Stimulated activated naive CD8-positive, alpha-beta T cell treated with anti-CD3 and anti-CD28 coated beads, Interleukin-15, Interleukin-2, amounts not matched to agents 100 U/mL and 50 U/mL, for 24 hours (primary cell): ENCODE measurements around the gene MBD3L2B.

Experiments
- ATAC-seq: fragments of 150-1000 bp; cut with Tn5 transposase; one replicate; pipeline ENCODE4 v1.10.0; 2021
- DNase-seq: peaks from one replicate; pipeline ENCODE4 v3.0.0; 2021

The MBD3L2B gene

GRCh38 chr19:7013678-7014077 lies 7.6 kb downstream of the MBD3L2B start:
- ATAC-seq (peak; percentile 78), DNase-seq (no peak)

- ATAC-seq, result peak; percentile 76
- DNase-seq, result peak; percentile 16
Observed at GRCh38 chr19:7010722-7011593, 10.3 kb downstream of the MBD3L2B start.

- no peak for ATAC-seq
- no peak for DNase-seq
Observed at GRCh38 chr19:7007859-7008258, 13.4 kb downstream of the MBD3L2B start.

GRCh38 chr19:7006135-7006704 lies 15.0 kb downstream of the MBD3L2B start:
- no peak for DNase-seq
- no peak for ATAC-seq

- no peak for ATAC-seq
- DNase-seq, result no peak
Observed at GRCh38 chr19:7004313-7004931, 16.8 kb downstream of the MBD3L2B start.

GRCh38 chr19:7000816-7001215 lies 20.4 kb downstream of the MBD3L2B start:
- ATAC-seq (no peak), DNase-seq (no peak)

GRCh38 chr19:7000333-7000732 lies 20.9 kb downstream of the MBD3L2B start:
- DNase-seq, result no peak
- ATAC-seq, result no peak

- DNase-seq (no peak), ATAC-seq (no peak)
Observed at GRCh38 chr19:6999933-7000332, 21.3 kb downstream of the MBD3L2B start.

- ATAC-seq, result no peak
- DNase-seq, result no peak
Observed at GRCh38 chr19:6997679-6998445, 23.4 kb downstream of the MBD3L2B start.

GRCh38 chr19:6996810-6997209 lies 24.4 kb downstream of the MBD3L2B start:
- ATAC-seq (no peak), DNase-seq (no peak)

- ATAC-seq (no peak), DNase-seq (no peak)
Observed at GRCh38 chr19:6995054-6995453, 26.2 kb downstream of the MBD3L2B start.

- DNase-seq, result no peak
- no peak for ATAC-seq
Observed at GRCh38 chr19:6988257-6988656, 33.0 kb downstream of the MBD3L2B start.

- DNase-seq (no peak), ATAC-seq (no peak)
Observed at GRCh38 chr19:6987850-6988249, 33.4 kb downstream of the MBD3L2B start.

GRCh38 chr19:6983448-6983847 lies 37.8 kb downstream of the MBD3L2B start:
- ATAC-seq (no peak), DNase-seq (no peak)

GRCh38 chr19:6979399-6979798 lies 41.8 kb downstream of the MBD3L2B start:
- ATAC-seq, result no peak
- DNase-seq, result no peak

GRCh38 chr19:6976197-6976596 lies 45.0 kb downstream of the MBD3L2B start:
- DNase-seq (no peak), ATAC-seq (no peak)

- ATAC-seq, result no peak
- no peak for DNase-seq
Observed at GRCh38 chr19:6971366-6971765, 49.9 kb downstream of the MBD3L2B start.

- peak; percentile 49 for ATAC-seq
- DNase-seq, result no peak
Observed at GRCh38 chr19:6970443-6970842, 50.8 kb downstream of the MBD3L2B start.

- no peak for ATAC-seq
- DNase-seq, result no peak
Observed at GRCh38 chr19:6970021-6970420, 51.2 kb downstream of the MBD3L2B start.

GRCh38 chr19:6969490-6969889 lies 51.7 kb downstream of the MBD3L2B start:
- DNase-seq, result no peak
- ATAC-seq, result no peak
